HFF-Myc (cell line): Measurements from ENCODE around the gene SRC.

Experiments
- DNase-seq: peaks from one replicate; pipeline ENCODE4 v3.0.0-alpha.2; 2011; ENCODE audit warnings: low read depth; ENCODE audit errors: extremely low read depth
- H3K4me3 ChIP-seq: replicated peaks from 2 replicates; pipeline ENCODE4 v1.5.1; 2011; ENCODE audit warnings: low read depth, mild to moderate bottlenecking, control low read depth, low read length
- CTCF ChIP-seq: IDR thresholded peaks from 2 replicates; pipeline ENCODE4 v1.5.1; 2012; ENCODE audit warnings: mild to moderate bottlenecking, low read depth, low read length, control low read depth; ENCODE audit errors: missing control alignments

SRC gene

GRCh38 chr20:37359836-37360235, 13.9 kb downstream of the SRC start:
- no peak for DNase-seq
- H3K4me3 ChIP-seq, result no peak overlapping the region
- no peak for TF ChIP-seq CTCF

- no peak for TF ChIP-seq CTCF
- no peak overlapping the region for H3K4me3 ChIP-seq
- DNase-seq, result no peak
Measured at GRCh38 chr20:37360391-37361115, 14.6 kb downstream of the SRC start.

GRCh38 chr20:37361336-37361735, 15.4 kb downstream of the SRC start:
- TF ChIP-seq CTCF, result no peak
- DNase-seq, result no peak

GRCh38 chr20:37362231-37362792, 16.4 kb downstream of the SRC start:
- TF ChIP-seq CTCF, result no peak
- H3K4me3 ChIP-seq, result no peak overlapping the region

More at GRCh38 chr20:37361336-37361735, 15.4 kb downstream of the SRC start:
- no peak overlapping the region for H3K4me3 ChIP-seq

GRCh38 chr20:37362821-37363220, 16.9 kb downstream of the SRC start:
- no peak overlapping the region for H3K4me3 ChIP-seq
- DNase-seq, result no peak
- no peak for TF ChIP-seq CTCF

More at GRCh38 chr20:37362231-37362792, 16.4 kb downstream of the SRC start:
- DNase-seq, result no peak

GRCh38 chr20:37363221-37364012, 17.5 kb downstream of the SRC start:
- no peak for TF ChIP-seq CTCF
- no peak for DNase-seq
- H3K4me3 ChIP-seq, result no peak overlapping the region
